ENCODE results near the gene RGS14. TPM values are rescaled to one million over a fixed set of nuclear protein-coding genes. Genes with fewer than 3 reads are reported as not detected.

The RGS14 gene
- total RNA-seq, 2 experiments from 2014 or later: 33.0 to 46.3 TPM

- Histone ChIP-seq H3K4me2 (ENCODE audit: low read length) (no peak overlapping the region), H3K9me2 (ENCODE audit: insufficient read depth, low read length) (no peaks in the 10 kb centered on the region), H3K79me2 (ENCODE audit: insufficient read depth, low read depth, low read length) (no peaks in the 10 kb centered on the region), H3K36me3 (ENCODE audit: insufficient read depth, low read length) (peaks cover 40% of the 10 kb centered on the region; the same call in 1 of the 2 replicates), H3K4me1 (ENCODE audit: insufficient read depth, low read length, poor library complexity, severe bottlenecking) (no peaks in the 10 kb centered on the region), H3K27ac (ENCODE audit: low read depth, low read length, poor library complexity, severe bottlenecking) (no peak overlapping the region), H3K9me3 (ENCODE audit: low read length) (no peaks in the 10 kb centered on the region), H4K20me1 (ENCODE audit: insufficient read depth, low read length) (no peaks in the 10 kb centered on the region), H3K4me3 (ENCODE audit: low read depth, low read length, poor library complexity, severe bottlenecking) (no peak overlapping the region), H2AFZ (ENCODE audit: low read length) (no peak overlapping the region)
- ChIA-PET CTCF (ENCODE audit: unreplicated experiment) (no interaction called here), POLR2A (interaction anchor here (0.5 kb wide), 1 partner anchor 192 kb away, joined by 3 read pairs; no protein-coding TSS in a partner anchor)
- no TSS peak for BruUV-seq (replicated peaks)
- intact Hi-C loops (cut with micrococcal nuclease; ENCODE audit: unreplicated experiment): no loop called here
- no peak for DNase-seq (ENCODE audit: low spot score)
- no peak for TF ChIP-seq CTCF (conservative IDR thresholded peaks at IDR 0.05; ENCODE audit: low read length)
- no peak for TF ChIP-seq EZH2phosphoT487 (IDR thresholded peaks at IDR 0.05; ENCODE audit: borderline replicate concordance, low read depth, low read length)
Observed at GRCh38 chr5:177327539-177328522, 29.9 kb upstream of the RGS14 start.

GRCh38 chr5:177328545-177329231 is 29.0 kb upstream of the RGS14 start:
- ChIA-PET POLR2A (no interaction called here), CTCF (ENCODE audit: unreplicated experiment) (no interaction called here)
- Histone ChIP-seq H3K9me2 (ENCODE audit: insufficient read depth, low read length) (no peaks in the 10 kb centered on the region), H3K4me1 (ENCODE audit: insufficient read depth, low read length, poor library complexity, severe bottlenecking) (no peaks in the 10 kb centered on the region), H3K36me3 (ENCODE audit: insufficient read depth, low read length) (peaks cover 48% of the 10 kb centered on the region), H3K4me3 (ENCODE audit: low read depth, low read length, poor library complexity, severe bottlenecking) (no peak overlapping the region), H4K20me1 (ENCODE audit: insufficient read depth, low read length) (no peaks in the 10 kb centered on the region), H3K9me3 (ENCODE audit: low read length) (no peaks in the 10 kb centered on the region), H3K27ac (ENCODE audit: low read depth, low read length, poor library complexity, severe bottlenecking) (no peak overlapping the region), H3K4me2 (ENCODE audit: low read length) (no peak overlapping the region), H3K79me2 (ENCODE audit: insufficient read depth, low read depth, low read length) (no peaks in the 10 kb centered on the region), H2AFZ (ENCODE audit: low read length) (no peak overlapping the region)
- no TSS peak for BruUV-seq (replicated peaks)
- intact Hi-C loops (cut with micrococcal nuclease; ENCODE audit: unreplicated experiment): no loop called here
- TF ChIP-seq EZH2phosphoT487 (IDR thresholded peaks at IDR 0.05; ENCODE audit: borderline replicate concordance, low read depth, low read length) (no peak), CTCF (conservative IDR thresholded peaks at IDR 0.05; ENCODE audit: low read length) (no peak)
- no peak for DNase-seq (ENCODE audit: low spot score)
